GM23338 (cell line): ENCODE results near the gene FRA10AC1.

Experiments
- CREB1 ChIP-seq: fragments of 250-450 bp; sonication (Bioruptor Pico); IDR thresholded peaks from 2 replicates; pipeline ENCODE4 v1.5.0; 2020; ENCODE audit warnings: low read depth, mild to moderate bottlenecking, moderate library complexity
- CTCF ChIP-seq, 2 experiments: fragments of 200-600 bp in 1 of 2; sonication (generic) in 1 of 2; conservative IDR thresholded peaks; 2 replicates each; pipeline versions ENCODE4 v1.5.1 to v1.6.1; 2016 to 2017; ENCODE audit warnings: antibody characterized with exemption in 2 of 2, low read depth in 2 of 2, mild to moderate bottlenecking in 2 of 2, moderate library complexity in 1 of 2
- EZH2 ChIP-seq: fragments of 200-600 bp; sonication (generic); IDR thresholded peaks from one replicate; pipeline ENCODE4 v1.8.0; 2017; ENCODE audit warnings: antibody characterized with exemption, mild to moderate bottlenecking, low read depth; ENCODE audit not compliant: unreplicated experiment
- EZH2phosphoT487 ChIP-seq: fragments of 200-600 bp; sonication (generic); IDR thresholded peaks from one replicate; pipeline ENCODE4 v1.8.1; 2018; ENCODE audit warnings: antibody characterized with exemption; ENCODE audit not compliant: unreplicated experiment
- JUNB ChIP-seq: IDR thresholded peaks from one replicate; pipeline ENCODE4 v1.6.1; 2016; ENCODE audit warnings: antibody characterized with exemption; ENCODE audit not compliant: unreplicated experiment
- NANOG ChIP-seq: IDR thresholded peaks from 2 replicates; pipeline ENCODE4 v1.6.1; 2016; ENCODE audit warnings: antibody characterized with exemption, borderline replicate concordance
- POLR2AphosphoS5 ChIP-seq: IDR thresholded peaks from 2 replicates; pipeline ENCODE4 v1.6.1; 2016; ENCODE audit warnings: antibody characterized with exemption, low read depth
- STAT1 ChIP-seq: IDR thresholded peaks from one replicate; pipeline ENCODE4 v1.6.1; 2016; ENCODE audit warnings: antibody characterized with exemption; ENCODE audit not compliant: unreplicated experiment
- ZNF114 ChIP-seq: fragments of 250-450 bp; sonication (Bioruptor Pico); IDR thresholded peaks from 2 replicates; pipeline ENCODE4 v1.5.0; 2020; ENCODE audit warnings: mild to moderate bottlenecking, moderate library complexity
- TF ChIP-seq, protein P1 (sequence below): IDR thresholded peaks from one replicate; pipeline ENCODE4 v1.6.1; 2018; ENCODE audit warnings: antibody characterized with exemption; ENCODE audit not compliant: unreplicated experiment
- TF ChIP-seq, protein P2 (sequence below): IDR thresholded peaks from 2 replicates; pipeline ENCODE4 v1.6.1; 2016; ENCODE audit warnings: antibody characterized with exemption

- TF ChIP-seq CTCF (conservative IDR thresholded peaks at IDR 0.05; ENCODE audit: low read depth in 2 of 2) (no peak), EZH2 (no peak), POLR2AphosphoS5 (no peak), EZH2phosphoT487 (no peak), JUNB (no peak), ZNF114 (CRISPR knock-in tag) (no peak), STAT1 (no peak), CREB1 (CRISPR knock-in tag) (no peak), NANOG (no peak)
- TF ChIP-seq, protein P1, sequence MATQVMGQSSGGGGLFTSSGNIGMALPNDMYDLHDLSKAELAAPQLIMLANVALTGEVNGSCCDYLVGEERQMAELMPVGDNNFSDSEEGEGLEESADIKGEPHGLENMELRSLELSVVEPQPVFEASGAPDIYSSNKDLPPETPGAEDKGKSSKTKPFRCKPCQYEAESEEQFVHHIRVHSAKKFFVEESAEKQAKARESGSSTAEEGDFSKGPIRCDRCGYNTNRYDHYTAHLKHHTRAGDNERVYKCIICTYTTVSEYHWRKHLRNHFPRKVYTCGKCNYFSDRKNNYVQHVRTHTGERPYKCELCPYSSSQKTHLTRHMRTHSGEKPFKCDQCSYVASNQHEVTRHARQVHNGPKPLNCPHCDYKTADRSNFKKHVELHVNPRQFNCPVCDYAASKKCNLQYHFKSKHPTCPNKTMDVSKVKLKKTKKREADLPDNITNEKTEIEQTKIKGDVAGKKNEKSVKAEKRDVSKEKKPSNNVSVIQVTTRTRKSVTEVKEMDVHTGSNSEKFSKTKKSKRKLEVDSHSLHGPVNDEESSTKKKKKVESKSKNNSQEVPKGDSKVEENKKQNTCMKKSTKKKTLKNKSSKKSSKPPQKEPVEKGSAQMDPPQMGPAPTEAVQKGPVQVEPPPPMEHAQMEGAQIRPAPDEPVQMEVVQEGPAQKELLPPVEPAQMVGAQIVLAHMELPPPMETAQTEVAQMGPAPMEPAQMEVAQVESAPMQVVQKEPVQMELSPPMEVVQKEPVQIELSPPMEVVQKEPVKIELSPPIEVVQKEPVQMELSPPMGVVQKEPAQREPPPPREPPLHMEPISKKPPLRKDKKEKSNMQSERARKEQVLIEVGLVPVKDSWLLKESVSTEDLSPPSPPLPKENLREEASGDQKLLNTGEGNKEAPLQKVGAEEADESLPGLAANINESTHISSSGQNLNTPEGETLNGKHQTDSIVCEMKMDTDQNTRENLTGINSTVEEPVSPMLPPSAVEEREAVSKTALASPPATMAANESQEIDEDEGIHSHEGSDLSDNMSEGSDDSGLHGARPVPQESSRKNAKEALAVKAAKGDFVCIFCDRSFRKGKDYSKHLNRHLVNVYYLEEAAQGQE: no peak
- TF ChIP-seq, protein P2, sequence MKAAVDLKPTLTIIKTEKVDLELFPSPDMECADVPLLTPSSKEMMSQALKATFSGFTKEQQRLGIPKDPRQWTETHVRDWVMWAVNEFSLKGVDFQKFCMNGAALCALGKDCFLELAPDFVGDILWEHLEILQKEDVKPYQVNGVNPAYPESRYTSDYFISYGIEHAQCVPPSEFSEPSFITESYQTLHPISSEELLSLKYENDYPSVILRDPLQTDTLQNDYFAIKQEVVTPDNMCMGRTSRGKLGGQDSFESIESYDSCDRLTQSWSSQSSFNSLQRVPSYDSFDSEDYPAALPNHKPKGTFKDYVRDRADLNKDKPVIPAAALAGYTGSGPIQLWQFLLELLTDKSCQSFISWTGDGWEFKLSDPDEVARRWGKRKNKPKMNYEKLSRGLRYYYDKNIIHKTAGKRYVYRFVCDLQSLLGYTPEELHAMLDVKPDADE: no peak
These were observed 48.2 kb downstream of the FRA10AC1 start for GRCh38 chr10:93654201-93654600.
